HG02610 (cell line): ENCODE measurements around the gene ALOX15B.

Experiments
- ATAC-seq: cut with Tn5 transposase; IDR thresholded peaks from one replicate; pipeline ENCODE4 v1.9.1; 2021; ENCODE audit warnings: mild to moderate bottlenecking, moderate library complexity; ENCODE audit not compliant: unreplicated experiment

Gene ALOX15B

DNA sequence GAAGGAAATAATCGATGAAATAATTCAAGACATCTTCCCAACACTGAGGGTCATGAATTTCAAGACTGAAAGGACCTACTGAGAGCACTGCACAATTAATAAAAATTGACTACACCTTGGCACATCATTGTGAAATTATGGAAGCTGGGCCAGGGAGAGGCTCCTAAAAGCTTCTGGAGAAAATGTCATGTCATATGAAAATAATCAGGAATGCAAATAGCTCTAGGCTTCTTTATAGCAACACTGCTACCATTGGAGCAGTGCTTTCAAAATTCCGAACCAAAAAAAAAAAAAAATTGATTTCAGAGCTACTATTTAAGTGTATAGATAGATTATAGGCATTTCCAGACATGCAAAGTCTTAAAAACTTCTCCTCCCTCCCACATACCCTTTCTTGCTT is 6.4 kb upstream of the ALOX15B start:
- no peak for ATAC-seq

- no peak for ATAC-seq
Measured at GRCh38 chr17:8039611-8040168, 831 bp downstream of the ALOX15B start.

DNA sequence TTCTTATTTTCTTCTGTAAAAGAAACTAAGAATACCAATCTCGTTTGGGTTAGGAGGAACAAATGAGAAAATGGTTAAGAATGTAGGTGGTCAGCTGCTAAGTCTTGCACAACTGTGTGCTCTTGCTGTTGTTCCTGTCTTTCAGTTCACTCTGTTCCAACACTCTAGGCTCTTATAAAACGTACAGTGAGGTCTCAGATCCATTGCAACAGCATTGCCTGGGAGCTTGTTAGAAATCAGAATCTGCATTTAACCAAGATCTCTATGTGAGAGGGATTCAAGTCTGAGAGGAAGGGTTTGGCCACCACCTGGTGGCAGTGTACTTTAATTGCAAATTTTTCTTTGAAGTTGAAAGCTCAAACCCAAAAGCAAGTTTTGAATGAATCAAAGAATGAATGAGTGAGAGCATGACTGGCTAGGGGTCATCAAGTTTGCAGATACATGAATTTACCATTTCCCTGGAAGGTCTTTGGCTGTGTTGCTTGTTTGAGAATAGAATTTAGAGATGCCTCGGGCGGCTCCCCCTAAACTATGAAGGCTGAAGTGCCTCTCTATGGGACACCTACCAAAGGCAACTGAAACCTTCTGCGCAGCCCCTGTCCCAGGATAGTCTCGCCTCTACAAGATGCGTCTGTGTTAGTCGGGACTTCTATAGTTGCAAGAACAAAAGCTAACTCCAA is 2.5 kb downstream of the ALOX15B start:
- ATAC-seq, result no peak

GRCh38 chr17:8041979-8042378 is 3.1 kb downstream of the ALOX15B start:
- no peak for ATAC-seq

- no peak for ATAC-seq
Measured at GRCh38 chr17:8044819-8045810, 6.3 kb downstream of the ALOX15B start.

DNA sequence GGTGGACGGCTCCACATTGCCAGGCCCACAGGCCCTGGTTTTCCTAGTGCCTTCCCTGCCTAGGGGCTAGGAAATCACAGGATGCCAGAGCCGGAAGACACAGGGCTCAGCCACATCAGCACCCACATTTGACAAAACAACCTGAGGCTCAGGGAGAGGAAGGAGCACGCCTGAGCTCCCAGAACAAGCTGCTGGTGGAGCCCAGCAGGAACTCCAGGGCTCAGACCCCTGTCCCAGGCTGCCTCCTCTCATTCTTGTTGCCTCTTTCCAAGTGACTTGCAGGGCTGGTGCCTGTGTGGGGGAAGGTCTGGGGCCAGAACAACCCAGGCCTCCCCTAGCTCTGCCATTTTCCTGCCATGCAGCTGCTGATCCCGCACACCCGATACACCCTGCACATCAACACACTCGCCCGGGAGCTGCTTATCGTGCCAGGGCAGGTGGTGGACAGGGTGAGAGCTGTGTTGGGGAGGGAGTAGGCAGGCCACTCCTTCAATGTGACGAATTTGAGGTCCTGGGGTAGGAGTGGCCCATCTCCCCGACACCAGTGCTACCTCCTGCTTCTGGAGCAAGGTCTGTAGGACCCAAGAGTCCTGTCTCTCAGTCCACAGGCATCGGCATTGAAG is 7.6 kb downstream of the ALOX15B start:
- no peak for ATAC-seq

DNA sequence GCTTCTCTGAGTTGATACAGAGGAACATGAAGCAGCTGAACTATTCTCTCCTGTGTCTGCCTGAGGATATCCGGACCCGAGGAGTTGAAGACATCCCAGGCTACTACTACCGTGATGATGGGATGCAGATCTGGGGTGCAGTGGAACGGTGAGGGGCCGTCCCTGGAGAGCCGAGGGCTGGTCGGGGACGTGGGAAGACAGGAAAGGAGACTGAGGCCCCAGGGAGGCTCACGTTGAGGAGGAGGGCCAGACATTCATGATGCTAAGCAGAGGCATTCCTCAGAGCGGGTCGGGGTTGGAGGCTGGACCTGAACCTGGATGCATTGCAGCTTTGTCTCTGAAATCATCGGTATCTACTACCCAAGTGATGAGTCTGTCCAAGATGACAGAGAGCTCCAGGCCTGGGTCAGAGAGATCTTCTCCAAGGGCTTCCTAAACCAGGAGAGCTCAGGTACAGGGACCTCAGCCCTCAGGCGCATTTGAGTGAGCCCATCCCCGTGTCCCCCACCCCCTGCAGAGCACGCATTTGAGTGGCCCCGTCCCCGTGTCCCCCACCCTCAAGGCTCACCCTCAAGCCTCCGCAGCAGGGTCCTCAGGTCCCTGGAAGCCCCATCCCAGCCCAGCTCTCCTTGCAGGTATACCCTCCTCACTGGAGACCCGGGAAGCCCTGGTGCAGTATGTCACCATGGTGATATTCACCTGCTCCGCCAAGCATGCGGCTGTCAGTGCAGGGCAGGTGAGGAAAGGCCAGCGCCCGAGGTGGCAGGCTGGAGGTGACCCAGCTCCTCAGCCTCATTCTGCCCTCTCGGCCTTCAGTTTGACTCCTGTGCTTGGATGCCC is 8.3 kb downstream of the ALOX15B start:
- ATAC-seq, result no peak

DNA sequence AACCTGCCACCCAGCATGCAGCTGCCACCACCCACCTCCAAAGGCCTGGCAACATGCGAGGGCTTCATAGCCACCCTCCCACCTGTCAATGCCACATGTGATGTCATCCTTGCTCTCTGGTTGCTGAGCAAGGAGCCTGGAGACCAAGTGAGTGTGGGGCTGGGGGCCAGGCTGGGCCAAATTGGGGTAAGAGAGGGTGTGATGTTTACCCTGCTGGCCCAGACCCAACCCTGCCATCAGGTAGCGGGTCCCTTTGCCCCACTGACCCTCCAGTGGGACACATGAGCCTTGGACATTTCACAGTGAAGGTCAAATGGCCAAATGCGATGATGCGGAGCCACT is 8.9 kb downstream of the ALOX15B start:
- no peak for ATAC-seq

GRCh38 chr17:8048236-8048635 is 9.4 kb downstream of the ALOX15B start:
- no peak for ATAC-seq

- no peak for ATAC-seq
Measured at GRCh38 chr17:8048736-8049135, 9.9 kb downstream of the ALOX15B start.

GRCh38 chr17:8051831-8052230 is 13.0 kb downstream of the ALOX15B start:
- no peak for ATAC-seq

DNA sequence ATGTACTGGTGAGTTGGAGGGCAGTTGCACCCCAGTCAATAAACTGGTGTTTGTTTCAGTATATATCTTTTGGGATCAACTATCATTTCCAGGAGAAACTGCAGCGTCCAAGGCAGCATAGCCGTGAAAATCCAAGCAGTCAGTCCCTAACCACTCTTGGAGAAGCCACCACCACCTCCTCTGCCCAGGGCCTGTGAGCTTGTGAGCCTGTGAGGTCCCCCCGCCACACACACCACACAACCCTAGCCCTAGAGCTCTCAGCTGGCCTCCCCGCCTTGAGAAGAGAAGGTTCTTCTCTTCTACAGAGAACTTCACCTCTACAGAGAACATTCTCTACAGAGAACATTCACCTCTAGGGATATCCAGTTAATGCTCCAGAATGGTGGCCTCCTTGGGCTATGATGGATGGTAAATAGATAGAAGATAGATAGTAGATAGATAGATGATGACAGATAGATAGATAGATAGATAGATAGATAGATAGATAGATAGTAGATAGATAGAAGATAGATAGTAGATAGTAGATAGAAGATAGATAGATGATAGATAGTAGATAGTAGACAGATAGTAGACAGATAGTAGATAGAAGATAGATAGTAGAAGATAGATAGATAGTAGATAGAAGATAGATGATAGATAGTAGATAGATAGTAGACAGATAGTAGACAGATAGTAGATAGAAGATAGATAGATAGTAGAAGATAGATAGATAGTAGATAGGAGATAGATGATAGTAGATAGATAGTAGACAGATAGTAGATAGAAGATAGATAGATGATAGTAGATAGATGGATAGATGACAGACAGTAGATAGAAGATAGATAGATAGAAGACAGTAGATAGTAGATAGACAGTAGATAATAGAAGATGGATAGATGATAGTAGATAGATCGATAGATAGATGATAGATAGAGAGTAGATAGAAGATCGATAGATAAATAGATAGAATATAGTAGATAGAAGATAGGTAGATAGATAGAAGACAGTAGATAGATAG is 13.7 kb downstream of the ALOX15B start:
- no peak for ATAC-seq

DNA sequence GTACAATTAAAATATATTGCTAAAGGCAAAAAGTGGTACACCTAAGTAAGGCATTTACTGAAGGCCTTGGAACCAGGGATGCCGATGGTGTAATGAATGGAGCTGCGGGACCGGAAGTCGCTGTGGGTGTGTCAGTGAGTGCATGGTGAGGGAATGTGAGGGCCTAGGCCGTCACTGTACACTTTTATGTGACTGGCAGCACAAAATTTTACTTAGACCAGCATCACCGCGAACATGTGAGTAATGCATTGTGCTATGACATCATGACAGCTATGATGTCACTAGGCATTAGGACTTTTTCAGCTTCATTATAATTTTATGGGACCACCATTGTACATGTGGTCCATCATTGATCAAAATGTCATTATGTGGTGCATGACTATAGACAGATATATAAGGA is 14.7 kb downstream of the ALOX15B start:
- ATAC-seq, result no peak

- no peak for ATAC-seq
Measured at GRCh38 chr17:8055851-8056231, 17.0 kb downstream of the ALOX15B start.

- ATAC-seq, result peak; percentile 39
Measured at GRCh38 chr17:8056232-8056975, 17.5 kb downstream of the ALOX15B start.

DNA sequence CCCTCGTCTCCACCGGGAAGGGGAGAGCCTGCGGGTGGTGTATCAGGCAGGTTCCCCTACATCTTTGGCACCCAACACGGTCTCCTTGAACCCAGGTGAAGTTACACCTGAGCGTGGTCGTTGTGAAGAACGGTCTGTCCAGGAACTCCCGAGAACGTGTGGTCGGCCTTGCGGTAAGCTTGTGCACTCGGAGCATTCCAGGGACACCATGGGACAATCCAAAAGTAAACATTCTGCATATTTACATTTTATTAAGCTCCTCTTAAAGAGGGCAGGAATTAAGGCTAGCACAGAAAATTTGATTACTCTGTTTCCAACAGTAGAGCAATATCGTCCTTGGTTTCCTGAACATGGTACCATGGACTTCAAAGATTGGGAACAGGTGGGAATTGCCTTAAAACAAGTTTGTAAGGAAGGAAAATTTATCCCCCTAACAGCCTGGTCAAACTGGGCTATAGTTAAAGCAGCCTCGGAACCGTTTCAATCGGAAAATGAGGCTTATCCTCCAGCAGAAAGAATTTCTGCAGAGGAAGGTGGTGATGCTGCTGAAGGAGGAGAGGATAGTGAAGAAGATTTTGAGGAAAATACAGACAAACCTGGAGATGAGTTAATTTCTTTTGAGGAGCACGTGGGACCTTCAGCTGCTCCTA is 18.2 kb downstream of the ALOX15B start:
- ATAC-seq, result no peak

DNA sequence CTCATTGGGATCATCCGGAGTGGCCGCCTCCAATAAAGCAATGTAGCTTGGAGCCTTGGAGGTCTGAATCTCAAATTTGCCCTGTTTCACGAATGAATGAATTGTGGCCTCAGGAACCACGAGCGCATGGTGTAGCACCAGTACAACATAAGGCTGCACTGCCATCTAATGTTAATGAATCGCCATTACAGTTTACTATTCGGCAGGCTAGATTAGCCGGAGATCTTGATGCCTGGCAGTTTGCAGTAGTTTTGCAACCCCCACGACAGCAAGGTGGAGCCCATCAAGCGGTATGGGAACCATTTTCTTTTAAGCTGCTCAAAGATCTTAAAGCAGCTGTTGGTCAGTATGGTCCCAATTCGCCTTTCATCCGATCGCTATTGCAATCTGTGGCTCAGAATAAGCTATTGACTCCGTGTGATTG is 18.8 kb downstream of the ALOX15B start:
- no peak for ATAC-seq

GRCh38 chr17:8059131-8059530 is 20.3 kb downstream of the ALOX15B start:
- ATAC-seq, result no peak
